H1 (cell line): Measurements from ENCODE around the gene CCNI2. TPM values are rescaled to one million over a fixed set of nuclear protein-coding genes. Genes with fewer than 3 reads are reported as not detected.

Source experiments
- CTBP2 ChIP-seq: IDR thresholded peaks from 2 replicates; pipeline ENCODE4 v1.7.0; 2011; ENCODE audit warnings: borderline replicate concordance, mild to moderate bottlenecking, moderate library complexity, mixed read lengths, low read length; ENCODE audit not compliant: insufficient read depth, insufficient read length
- POU5F1 ChIP-seq: IDR thresholded peaks from 2 replicates; pipeline ENCODE4 v1.6.1; 2011; ENCODE audit warnings: low read depth, mild to moderate bottlenecking, low read length, moderate library complexity
- USF2 ChIP-seq: IDR thresholded peaks from 2 replicates; pipeline ENCODE4 v1.6.1; 2011; ENCODE audit warnings: low read length, improper control_type of control experiment
- polyA plus RNA-seq, 7 experiments: library from polyadenylated mRNA; depleted of rRNA in 3 of 7; stranded (reverse) in 5 of 7; unstranded in 2 of 7; fragments of >200 nt in 5 of 7; fragments of 200-250 nt in 2 of 7; gene quantifications; 1 replicate in 5 of 7; 2 replicates in 1 of 7; 4 replicates in 1 of 7; pipeline versions ENCODE4 v1.2.1 to v1.2.3, GENCODE V29; 2011 to 2013; ENCODE audit warnings: missing spikeins in 2 of 7, mixed read lengths in 2 of 7
- total RNA-seq: library from RNA; stranded (reverse); fragmentation: NEBNext Ultra II Directional; extraction: Animal tissue kit (Norgen Biotek cat#: 25700); gene quantifications from 2 replicates; pipeline ENCODE4 v1.2.1, GENCODE V29; 2021

CCNI2 gene
- total and polyA plus RNA-seq, 2 of the 8 experiments (the other 6 are each of a cell fraction or from before 2014, with no cell fraction given), result 1.3 to 1.4 TPM

GRCh38 chr5:132759114-132760048, 12.2 kb downstream of the CCNI2 start (continued):
- TF ChIP-seq USF2, result no peak
- TF ChIP-seq POU5F1, result no peak
- TF ChIP-seq CTBP2, result no peak
